ENCODE measurements around the gene GLG1.
"Not testable (repeated sequence)": the region's sequence is repeated elsewhere in the genome, so short reads cannot be mapped to it uniquely, and the experiment has no call there.

GLG1 gene

DNA sequence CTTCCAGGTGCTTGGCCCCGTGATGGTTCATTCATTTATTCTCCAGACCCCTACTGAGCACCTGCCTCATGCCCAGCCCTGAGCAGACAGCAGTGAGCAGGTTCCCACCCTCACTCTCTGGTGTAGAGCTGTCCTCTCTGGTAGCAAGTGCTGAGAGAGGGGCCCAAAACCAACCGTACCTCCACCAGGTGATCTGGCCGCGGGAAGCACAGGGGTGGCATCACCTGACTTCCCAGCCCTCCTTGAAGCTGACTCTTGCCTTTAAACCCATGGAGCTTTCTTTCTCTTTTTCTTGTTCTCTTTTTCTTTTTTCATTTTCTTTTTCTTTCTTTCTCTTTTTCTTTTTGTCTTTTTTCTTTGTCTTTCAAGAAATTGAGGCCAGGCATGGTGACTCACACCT, 206.7 kb downstream of the GLG1 start:
- DNase-seq: not testable (repeated sequence)

DNA sequence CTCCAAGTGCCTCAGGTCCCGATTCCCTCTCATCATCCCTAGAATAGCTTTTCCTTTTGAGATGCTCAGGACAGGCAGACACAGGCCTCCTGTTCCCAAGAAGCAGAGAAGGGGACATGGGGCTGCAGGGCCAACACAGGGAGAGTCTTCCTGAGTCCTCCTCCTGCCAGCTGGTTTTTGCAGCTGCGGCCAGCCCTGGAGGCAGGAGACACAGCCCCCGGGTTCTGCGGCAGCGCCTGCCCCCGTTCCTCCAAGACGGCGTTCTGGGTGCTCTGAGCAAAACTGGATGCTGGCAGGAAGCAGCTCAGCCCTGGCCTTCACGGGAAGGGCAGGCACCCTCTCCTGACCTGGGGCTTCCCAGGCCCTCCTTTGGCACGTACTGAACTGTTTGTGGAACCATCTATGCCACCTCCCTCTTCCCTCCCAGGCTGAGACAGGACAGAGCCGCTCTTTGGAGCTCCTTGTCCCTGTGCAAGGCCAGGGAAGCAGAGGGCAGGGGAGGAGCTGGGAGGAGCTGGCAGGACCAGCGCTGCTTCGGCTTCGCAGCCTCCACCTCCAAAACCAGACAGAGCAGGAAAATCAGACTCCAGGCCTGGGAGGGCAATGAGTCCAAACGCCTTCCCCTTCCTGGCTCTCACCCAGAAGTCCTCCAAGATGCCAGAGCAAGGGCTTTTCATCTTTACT, 208.6 kb downstream of the GLG1 start:
- DNase-seq: not testable (repeated sequence)
